Suprapubic skin (tissue), 4 donors: ENCODE results near the gene PLEKHG4.

Experiments used
- EP300 ChIP-seq: sonication (generic); formaldehyde crosslinking; IDR thresholded peaks from one replicate; pipeline ENCODE4 v1.6.1; 2017; ENCODE audit warnings: antibody characterized with exemption
- POLR2A ChIP-seq, 2 donors: fragments of 450-650 bp; IDR thresholded peaks; one replicate each; pipeline ENCODE4 v1.6.1; 2017; ENCODE audit warnings: antibody characterized with exemption in 2 of 2, mild to moderate bottlenecking in 2 of 2, moderate library complexity in 2 of 2
- POLR2AphosphoS5 ChIP-seq, 3 donors: sonication (generic); formaldehyde crosslinking; IDR thresholded peaks; one replicate each; pipeline ENCODE4 v1.6.1; 2017; ENCODE audit warnings: antibody characterized with exemption in 3 of 3
- TF ChIP-seq, protein P1 (sequence below), 2 donors: fragments of 200-600 bp in 1 of 2; fragments of 450-650 bp in 1 of 2; sonication (generic) in 1 of 2; IDR thresholded peaks; one replicate each; pipeline ENCODE4 v1.5.1; 2016 to 2019; ENCODE audit warnings: antibody characterized with exemption in 2 of 2, mild to moderate bottlenecking in 1 of 2, moderate library complexity in 1 of 2

DNA sequence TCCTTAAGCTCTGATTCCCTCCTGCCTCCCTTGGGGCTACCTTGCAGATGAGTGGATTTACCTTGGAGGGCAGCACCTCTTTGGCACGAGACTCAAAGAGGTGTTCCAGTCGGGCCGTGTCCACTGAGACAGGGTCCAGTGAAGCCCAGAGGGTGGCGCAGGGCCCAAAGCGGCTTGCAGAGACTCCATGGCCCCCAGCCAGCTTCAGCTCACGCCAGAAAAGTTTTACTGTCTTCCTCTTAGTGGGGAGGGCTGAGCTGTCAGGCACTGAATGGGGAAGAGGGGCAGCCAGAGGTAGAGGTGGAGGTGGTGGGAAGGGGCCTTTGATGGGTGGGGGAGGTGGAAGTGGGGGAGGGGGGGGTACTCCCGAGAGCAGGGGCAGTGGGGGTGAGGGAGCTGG lies 45.7 kb upstream of the PLEKHG4 start:
- TF ChIP-seq, protein P1, sequence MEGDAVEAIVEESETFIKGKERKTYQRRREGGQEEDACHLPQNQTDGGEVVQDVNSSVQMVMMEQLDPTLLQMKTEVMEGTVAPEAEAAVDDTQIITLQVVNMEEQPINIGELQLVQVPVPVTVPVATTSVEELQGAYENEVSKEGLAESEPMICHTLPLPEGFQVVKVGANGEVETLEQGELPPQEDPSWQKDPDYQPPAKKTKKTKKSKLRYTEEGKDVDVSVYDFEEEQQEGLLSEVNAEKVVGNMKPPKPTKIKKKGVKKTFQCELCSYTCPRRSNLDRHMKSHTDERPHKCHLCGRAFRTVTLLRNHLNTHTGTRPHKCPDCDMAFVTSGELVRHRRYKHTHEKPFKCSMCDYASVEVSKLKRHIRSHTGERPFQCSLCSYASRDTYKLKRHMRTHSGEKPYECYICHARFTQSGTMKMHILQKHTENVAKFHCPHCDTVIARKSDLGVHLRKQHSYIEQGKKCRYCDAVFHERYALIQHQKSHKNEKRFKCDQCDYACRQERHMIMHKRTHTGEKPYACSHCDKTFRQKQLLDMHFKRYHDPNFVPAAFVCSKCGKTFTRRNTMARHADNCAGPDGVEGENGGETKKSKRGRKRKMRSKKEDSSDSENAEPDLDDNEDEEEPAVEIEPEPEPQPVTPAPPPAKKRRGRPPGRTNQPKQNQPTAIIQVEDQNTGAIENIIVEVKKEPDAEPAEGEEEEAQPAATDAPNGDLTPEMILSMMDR (IDR thresholded peaks at IDR 0.05), result no peak
- TF ChIP-seq POLR2AphosphoS5 (IDR thresholded peaks at IDR 0.05), result no peak
- no peak for TF ChIP-seq POLR2A (IDR thresholded peaks at IDR 0.05)
- no peak for TF ChIP-seq EP300
